ENCODE data around the gene HPS5.
"Not testable (repeated sequence)": the region's sequence is repeated elsewhere in the genome, so short reads cannot be mapped to it uniquely, and the experiment has no call there.

The HPS5 gene

GRCh38 chr11:18271206-18271605 is 50.7 kb downstream of the HPS5 start:
- DNase-seq (ENCODE audit: low read depth in 2 of 2, low spot score in 1 of 2) = no peak

DNA sequence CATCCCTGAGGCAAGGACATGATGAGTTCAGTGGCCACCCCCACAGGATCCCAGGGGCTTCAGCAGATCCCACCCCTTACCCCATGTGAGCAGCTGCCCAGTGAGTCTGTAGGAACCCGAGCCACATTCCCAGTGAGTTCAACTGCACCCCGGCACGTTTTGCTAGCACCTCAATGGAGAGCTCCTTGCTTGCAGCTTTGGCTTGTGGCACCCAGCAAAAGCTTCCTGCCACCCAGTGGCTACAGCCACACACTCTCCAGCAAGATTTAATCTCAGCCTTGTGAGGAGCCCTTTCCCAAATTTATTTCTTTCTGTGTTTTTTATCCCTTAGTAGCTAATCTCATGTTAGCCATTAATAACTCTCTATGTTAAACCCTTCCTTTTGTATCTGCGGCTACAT is 51.8 kb downstream of the HPS5 start:
- DNase-seq (ENCODE audit: low read depth in 2 of 2, low spot score in 1 of 2) = no peak

DNA sequence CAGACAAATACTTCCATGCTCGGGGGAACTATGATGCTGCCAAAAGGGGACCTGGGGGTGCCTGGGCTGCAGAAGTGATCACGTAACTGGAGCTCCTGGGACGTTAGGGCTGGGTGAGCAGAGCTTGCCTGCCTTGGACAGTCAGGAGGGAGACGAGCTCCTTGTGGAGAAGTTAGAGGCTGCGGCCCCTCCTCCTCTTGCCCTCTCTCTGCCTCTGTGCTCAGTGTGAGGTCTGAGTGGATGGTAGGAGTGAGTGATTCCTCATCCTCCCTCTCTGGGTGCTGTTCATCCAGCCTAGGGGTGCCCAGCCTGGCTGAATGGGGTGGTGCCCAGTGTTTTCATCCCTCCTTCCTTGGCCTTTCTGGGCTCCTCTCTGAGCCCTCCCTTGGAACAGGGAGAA is 52.7 kb downstream of the HPS5 start:
- not testable (repeated sequence) for DNase-seq (ENCODE audit: low read depth in 2 of 2, low spot score in 1 of 2)

GRCh38 chr11:18267335-18268133 is 54.4 kb downstream of the HPS5 start:
- DNase-seq (ENCODE audit: low read depth in 2 of 2, low spot score in 1 of 2) = not testable (repeated sequence)

- DNase-seq (ENCODE audit: low read depth in 2 of 2, low spot score in 1 of 2) = no peak
Measured at GRCh38 chr11:18265949-18266348, 56.0 kb downstream of the HPS5 start, which contains the start of gene SAA1. SAA1 (plus strand) TSS chr11:18266264; CDS start chr11:18266888, 624 bp downstream.

DNA sequence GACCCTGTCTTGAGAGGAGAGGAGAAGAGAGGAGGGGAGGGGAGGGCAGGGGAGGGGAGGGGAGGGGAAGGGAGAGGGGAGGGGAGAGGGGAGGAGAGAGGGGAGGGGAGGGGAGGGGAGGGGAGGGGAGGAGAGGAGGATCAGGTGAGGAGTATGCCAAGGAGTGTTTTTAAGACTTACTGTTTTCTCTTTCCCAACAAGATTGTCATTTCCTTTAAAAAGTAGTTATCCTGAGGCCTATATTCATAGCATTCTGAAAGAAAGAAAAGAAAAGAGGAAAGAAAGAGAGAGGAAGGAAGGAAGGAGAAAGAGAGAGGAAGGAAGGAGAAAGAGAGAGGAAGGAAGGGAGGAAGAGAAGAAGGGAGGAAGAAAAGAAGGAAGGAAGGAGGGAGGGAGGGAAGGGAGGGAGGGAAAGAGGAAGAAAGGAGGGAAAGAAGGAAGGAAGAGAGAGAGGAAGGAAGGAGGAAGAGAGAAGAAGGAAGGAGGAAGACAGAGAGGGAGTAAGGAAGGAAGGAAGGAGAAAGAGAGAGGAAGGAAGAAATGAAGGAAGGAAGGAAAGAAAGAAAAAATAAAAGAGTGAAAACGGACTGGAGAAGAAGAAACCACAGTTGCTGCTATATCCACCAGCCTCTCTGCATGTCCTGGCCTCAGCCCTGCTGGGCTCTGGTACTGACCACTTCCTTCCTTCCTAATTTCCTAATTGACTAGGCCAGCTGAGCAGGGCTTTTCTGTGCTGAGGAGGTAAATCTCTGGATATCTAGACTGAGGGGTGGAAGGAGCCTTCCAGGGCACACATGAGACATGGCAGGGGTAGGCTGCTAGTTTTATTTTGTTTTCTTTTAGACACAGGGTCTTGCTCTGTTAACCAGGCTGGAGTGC is 57.0 kb downstream of the HPS5 start:
- no peak for DNase-seq (ENCODE audit: low read depth in 2 of 2, low spot score in 1 of 2)

DNA sequence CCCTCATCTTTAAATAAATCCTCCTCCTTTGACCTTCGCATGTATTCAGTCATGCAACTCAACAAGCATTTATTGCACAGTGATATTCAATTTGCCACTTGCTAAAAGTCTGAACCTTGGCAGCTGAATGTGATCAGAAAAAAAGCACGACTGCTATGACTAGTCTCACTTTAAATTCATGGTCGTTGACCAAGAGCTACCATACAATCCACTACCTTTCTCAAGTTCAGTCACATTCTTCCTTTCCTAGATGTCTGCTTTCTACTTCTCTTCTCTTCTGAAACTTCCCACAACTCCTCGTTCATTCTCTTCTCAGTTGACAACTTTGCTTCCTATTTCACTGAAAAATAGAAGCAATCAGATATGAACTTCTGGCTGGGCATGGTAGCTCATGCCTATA is 57.9 kb downstream of the HPS5 start:
- no peak for DNase-seq (ENCODE audit: low read depth in 2 of 2, low spot score in 1 of 2)

DNA sequence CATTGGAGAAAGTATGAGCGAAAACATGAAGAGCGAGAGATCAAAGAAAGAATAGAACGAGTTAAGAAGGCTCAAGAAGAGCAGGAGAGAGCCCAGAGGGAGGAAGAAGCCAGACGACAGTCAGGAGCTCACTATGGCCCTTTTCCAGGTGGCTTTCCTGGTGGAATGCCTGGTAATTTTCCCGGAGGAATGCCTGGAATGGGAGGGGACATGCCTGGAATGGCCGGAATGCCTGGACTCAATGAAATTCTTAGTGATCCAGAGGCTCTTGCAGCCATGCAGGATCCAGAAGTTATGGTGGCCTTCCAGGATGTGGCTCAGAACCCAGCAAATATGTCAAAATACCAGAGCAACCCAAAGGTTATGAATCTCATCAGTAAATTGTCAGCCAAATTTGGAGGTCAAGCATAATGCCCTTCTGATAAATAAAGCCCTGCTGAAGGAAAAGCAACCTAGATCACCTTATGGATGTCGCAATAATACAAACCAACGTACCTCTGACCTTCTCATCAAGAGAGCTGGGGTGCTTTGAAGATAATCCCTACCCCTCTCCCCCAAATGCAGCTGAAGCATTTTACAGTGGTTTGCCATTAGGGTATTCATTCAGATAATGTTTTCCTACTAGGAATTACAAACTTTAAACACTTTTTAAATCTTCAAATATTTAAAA is 59.1 kb downstream of the HPS5 start:
- DNase-seq (ENCODE audit: low read depth in 2 of 2, low spot score in 1 of 2) = not testable (repeated sequence)

GRCh38 chr11:18261721-18262120 is 60.2 kb downstream of the HPS5 start:
- no peak for DNase-seq (ENCODE audit: low read depth in 2 of 2, low spot score in 1 of 2)

- DNase-seq (ENCODE audit: low read depth in 2 of 2, low spot score in 1 of 2) = no peak
Measured at GRCh38 chr11:18259259-18259658, 62.7 kb downstream of the HPS5 start.

- no peak for DNase-seq (ENCODE audit: low read depth in 2 of 2, low spot score in 1 of 2)
Measured at GRCh38 chr11:18254781-18255361, 67.1 kb downstream of the HPS5 start.

DNA sequence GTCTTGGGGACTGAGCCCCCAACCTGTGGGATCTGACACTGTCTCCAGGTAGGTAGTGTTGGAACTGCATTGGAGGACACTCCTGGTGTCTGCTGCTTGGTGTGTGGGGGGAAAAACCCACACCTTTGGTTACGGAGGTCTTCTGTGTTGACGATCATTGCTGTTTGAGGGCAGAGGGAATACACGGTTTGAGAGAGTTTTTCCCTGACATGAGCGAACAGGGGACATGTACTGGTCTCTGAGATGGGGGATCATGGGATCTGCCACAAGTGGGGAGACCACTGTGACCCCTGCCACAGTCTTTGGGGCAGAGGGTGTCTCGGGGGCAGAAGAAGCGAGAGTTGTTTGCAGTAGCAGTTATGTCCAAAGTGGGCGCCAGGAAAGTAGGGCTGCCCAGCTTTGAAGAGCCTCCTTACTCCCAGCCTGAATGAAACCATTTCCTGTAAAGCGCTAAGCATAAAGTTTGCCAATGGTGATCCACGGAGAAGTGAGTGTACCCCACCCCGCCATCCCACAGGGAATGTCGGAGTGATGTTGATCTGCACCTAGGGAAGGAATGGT is 68.1 kb downstream of the HPS5 start:
- no peak for DNase-seq (ENCODE audit: low read depth in 2 of 2, low spot score in 1 of 2)

DNA sequence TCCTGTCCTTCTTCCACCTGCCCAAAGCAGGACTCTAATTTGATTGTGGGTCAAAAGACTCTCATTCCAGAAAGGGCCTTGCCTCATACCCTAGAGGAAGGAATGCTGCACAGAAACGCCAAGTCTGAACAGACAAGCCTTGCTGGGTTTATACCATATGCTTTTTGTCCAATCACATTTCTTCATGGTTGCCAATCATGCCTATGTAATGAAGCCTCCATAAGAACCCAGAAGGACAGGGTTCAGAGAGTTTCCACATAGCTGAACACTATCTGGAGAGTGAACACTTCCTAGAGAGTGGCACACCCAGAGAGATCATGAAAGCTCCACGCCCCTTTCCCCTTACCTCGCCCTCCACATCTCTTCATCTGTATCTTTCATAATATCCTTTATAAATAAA is 68.7 kb downstream of the HPS5 start:
- DNase-seq (ENCODE audit: low read depth in 2 of 2, low spot score in 1 of 2) = no peak

- no peak for DNase-seq (ENCODE audit: low read depth in 2 of 2, low spot score in 1 of 2)
Measured at GRCh38 chr11:18248561-18248960, 73.4 kb downstream of the HPS5 start, which contains the start of gene SAA2. SAA2 (minus strand) TSS chr11:18248668; CDS start chr11:18248011, 657 bp downstream.

DNA sequence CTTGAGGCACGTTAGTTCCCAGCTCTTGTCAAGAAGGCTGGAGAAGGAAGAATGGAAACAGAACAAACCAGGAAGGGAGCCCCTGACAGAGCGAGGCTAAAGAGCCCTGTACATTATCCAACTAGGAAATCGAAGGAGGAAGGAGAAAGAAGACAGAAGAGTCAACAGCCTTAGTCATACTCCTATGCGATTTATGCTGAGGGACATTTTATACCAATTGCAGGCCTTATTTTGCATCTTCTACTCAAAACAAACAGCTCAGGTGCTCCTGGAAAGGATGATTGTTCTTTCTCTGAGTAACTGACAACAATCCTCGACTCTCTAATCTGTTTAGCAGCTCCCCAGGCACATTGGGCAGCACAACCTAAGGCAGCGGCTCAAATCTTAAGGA is 74.8 kb downstream of the HPS5 start:
- DNase-seq (ENCODE audit: low read depth in 2 of 2, low spot score in 1 of 2) = not testable (repeated sequence)

DNA sequence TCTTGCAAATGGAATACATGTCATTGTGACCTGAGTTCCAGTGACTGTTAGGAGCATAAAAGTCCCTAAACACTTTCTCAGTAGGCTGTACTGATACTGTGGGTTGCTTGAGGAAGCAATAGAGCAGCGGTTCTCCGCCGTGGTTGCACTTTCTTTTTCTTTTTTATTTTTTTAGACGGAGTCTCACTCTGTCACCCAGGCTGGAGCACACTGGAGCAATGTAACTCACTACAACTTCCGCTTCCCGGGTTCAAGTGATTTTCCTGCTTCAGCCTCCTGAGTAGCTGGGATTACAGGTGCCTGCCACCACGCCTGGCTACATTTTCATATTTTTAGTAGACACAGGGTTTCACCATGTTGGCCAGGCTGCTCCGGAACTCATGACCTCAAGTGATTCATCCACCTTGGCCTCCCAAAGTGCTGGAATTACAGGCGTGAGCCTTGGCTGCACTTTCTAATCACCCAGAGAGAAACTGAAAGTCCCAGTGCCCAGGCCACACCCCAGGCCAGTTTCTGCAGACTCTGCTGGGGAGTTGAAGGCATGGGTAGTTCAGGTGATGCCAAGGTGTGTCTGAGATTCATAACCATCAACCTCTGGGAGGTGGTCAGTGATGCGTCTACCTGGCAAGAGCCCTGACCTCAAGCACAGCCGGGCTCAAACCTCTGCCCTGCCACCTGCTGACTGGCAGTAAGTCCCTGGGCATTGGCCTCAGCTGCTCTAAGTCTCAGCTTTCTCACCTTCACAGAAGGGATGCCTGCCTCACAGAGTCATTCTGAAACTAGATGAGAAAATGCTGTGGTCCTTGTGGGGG is 75.4 kb downstream of the HPS5 start:
- not testable (repeated sequence) for DNase-seq (ENCODE audit: low read depth in 2 of 2, low spot score in 1 of 2)

- DNase-seq (ENCODE audit: low read depth in 2 of 2, low spot score in 1 of 2) = no peak
Measured at GRCh38 chr11:18245396-18245795, 76.5 kb downstream of the HPS5 start.

DNA sequence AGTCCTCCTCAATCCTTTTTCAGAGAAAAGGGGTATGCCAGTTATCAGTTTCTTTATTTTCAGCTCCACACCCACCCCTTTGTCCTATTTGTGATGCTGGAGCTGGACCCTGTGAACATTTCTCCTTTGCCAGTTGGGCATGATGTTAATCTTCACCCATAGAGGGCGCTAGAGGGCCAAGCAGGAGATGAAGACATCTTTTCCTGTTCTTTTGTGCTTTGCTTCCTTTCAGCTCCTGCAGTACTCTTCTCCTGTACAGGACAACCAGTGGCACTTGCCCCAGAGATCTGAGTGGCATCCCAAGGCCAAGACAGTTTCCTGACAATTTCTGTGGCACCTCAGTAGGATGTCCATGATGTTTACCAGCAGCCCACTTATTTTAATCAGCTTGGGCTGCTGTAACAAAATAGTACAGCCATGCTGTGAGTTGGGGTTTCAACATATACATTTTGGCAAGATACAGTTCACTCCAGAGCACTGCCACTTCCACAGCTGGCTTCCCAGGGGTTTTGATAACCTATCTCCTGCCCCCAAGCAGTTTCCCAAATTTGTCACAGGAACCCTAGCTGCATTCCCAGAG is 78.1 kb downstream of the HPS5 start:
- peak; percentile 8 to 18 for DNase-seq (ENCODE audit: low read depth in 2 of 2, low spot score in 1 of 2)

- no peak for DNase-seq (ENCODE audit: low read depth in 2 of 2, low spot score in 1 of 2)
Measured at GRCh38 chr11:18239655-18240054, 82.3 kb downstream of the HPS5 start.

Measured in stimulated activated CD8-positive, alpha-beta memory T cell treated with anti-CD3 and anti-CD28 coated beads, Interleukin-4, amount 100 ng/mL, for 4 hours (primary cell).